IMR-90 (cell line): ENCODE results near the gene SPSB2. TPM values are rescaled to one million over a fixed set of nuclear protein-coding genes. Genes with fewer than 3 reads are reported as not detected.

Experiments
- ATAC-seq: fragments of 200-7000 bp; cut with Tn5 transposase; 2 replicates; pipeline ENCODE4 v1.9.1; 2020; ENCODE audit warnings: low read depth, mild to moderate bottlenecking, moderate library complexity
- BruUV-seq: library from RNA; stranded (reverse); fragments of 400-500 nt; replicated peaks from 2 replicates; lab custom pipeline; 2021; lab: Mats Ljungman, UMichigan
- CTCF ChIA-PET: fragments of 300-600 bp; formaldehyde crosslinking; extraction: SDS; loops from one replicate; lab custom pipeline; 2021; ENCODE audit warnings: antibody characterized with exemption; lab: Yijun Ruan, JAX
- POLR2A ChIA-PET: fragments of 300-600 bp; sonication (Branson Sonifier 250); formaldehyde crosslinking; loops from one replicate; lab custom pipeline; 2022; ENCODE audit warnings: antibody characterized with exemption; ENCODE audit not compliant: unreplicated experiment; lab: Charles Lee
- DNase-seq: peaks from one replicate; pipeline ENCODE4 v3.0.0; 2013
- H2AFZ ChIP-seq: replicated peaks from 2 replicates; pipeline ENCODE3; 2013; ENCODE audit warnings: low read length, mild to moderate bottlenecking; ENCODE audit not compliant: poor library complexity
- H2AK5ac ChIP-seq: 2 replicates; pipeline ENCODE4 v1.6.1; 2013; ENCODE audit warnings: low read depth, low read length, inconsistent platforms
- H2AK9ac ChIP-seq: replicated peaks from 2 replicates; pipeline ENCODE3; 2013; ENCODE audit warnings: mild to moderate bottlenecking, low read depth, low read length, moderate library complexity; ENCODE audit not compliant: poor library complexity
- H2BK120ac ChIP-seq: 2 replicates; pipeline ENCODE4 v1.6.1; 2013; ENCODE audit warnings: low read depth, low read length, inconsistent platforms
- H2BK15ac ChIP-seq: 3 replicates; pipeline ENCODE4 v1.6.1; 2013; ENCODE audit warnings: low read depth, low read length, inconsistent platforms
- H2BK20ac ChIP-seq: 2 replicates; pipeline ENCODE4 v1.6.1; 2013; ENCODE audit warnings: low read depth, mild to moderate bottlenecking, inconsistent platforms, low read length, moderate library complexity
- H2BK5ac ChIP-seq: 2 replicates; pipeline ENCODE4 v1.6.1; 2013; ENCODE audit warnings: mild to moderate bottlenecking, low read depth, low read length, inconsistent platforms; ENCODE audit not compliant: poor library complexity, severe bottlenecking
- H3K14ac ChIP-seq: replicated peaks from 2 replicates; pipeline ENCODE4 v1.6.1; 2013; ENCODE audit warnings: low read depth, low read length, inconsistent platforms
- H3K18ac ChIP-seq: 2 replicates; pipeline ENCODE4 v1.6.1; 2013; ENCODE audit warnings: low read depth, low read length, control low read depth
- H3K23ac ChIP-seq: 2 replicates; pipeline ENCODE4 v1.6.1; 2013; ENCODE audit warnings: low read depth, low read length, inconsistent platforms
- H3K27ac ChIP-seq: 2 replicates; pipeline ENCODE4 v1.5.1; 2013; ENCODE audit warnings: mild to moderate bottlenecking, control low read depth, low read length; ENCODE audit not compliant: insufficient read depth
- H3K27me3 ChIP-seq: 2 replicates; pipeline ENCODE4 v1.6.1; 2013; ENCODE audit warnings: low read length; ENCODE audit not compliant: control insufficient read depth, insufficient read depth
- H3K36me3 ChIP-seq: 2 replicates; pipeline ENCODE4 v1.6.1; 2013; ENCODE audit warnings: low read length, mixed read lengths; ENCODE audit not compliant: control insufficient read depth, insufficient read depth
- H3K4ac ChIP-seq: 2 replicates; pipeline ENCODE4 v1.6.1; 2013; ENCODE audit warnings: low read depth, low read length, inconsistent platforms
- H3K4me1 ChIP-seq: 2 replicates; pipeline ENCODE4 v1.6.1; 2013; ENCODE audit warnings: low read length, mixed read lengths; ENCODE audit not compliant: control insufficient read depth, insufficient read depth
- H3K4me2 ChIP-seq: 2 replicates; pipeline ENCODE4 v1.6.1; 2013; ENCODE audit warnings: low read depth, mild to moderate bottlenecking, control low read depth, low read length, moderate library complexity
- H3K4me3 ChIP-seq: 2 replicates; pipeline ENCODE4 v1.5.1; 2013; ENCODE audit warnings: low read depth, mild to moderate bottlenecking, control low read depth, low read length, moderate library complexity; ENCODE audit not compliant: insufficient read depth
- H3K56ac ChIP-seq: 2 replicates; pipeline ENCODE4 v1.6.1; 2013; ENCODE audit warnings: low read length, inconsistent platforms; ENCODE audit not compliant: insufficient read depth; ENCODE audit errors: extremely low read depth
- H3K79me1 ChIP-seq, 2 experiments: 2 replicates each; pipeline ENCODE4 v1.6.1; 2013; ENCODE audit warnings: low read length in 2 of 2, inconsistent platforms in 1 of 2, low read depth in 1 of 2
- H3K9ac ChIP-seq: 2 replicates; pipeline ENCODE4 v1.6.1; 2013; ENCODE audit warnings: low read depth, low read length, control low read depth
- H3K9me1 ChIP-seq: 2 replicates; pipeline ENCODE4 v1.6.1; 2013; ENCODE audit warnings: low read length, inconsistent platforms; ENCODE audit not compliant: insufficient read depth
- H3K9me3 ChIP-seq: 2 replicates; pipeline ENCODE4 v1.6.1; 2013; ENCODE audit warnings: low read length; ENCODE audit not compliant: control insufficient read depth, insufficient read depth
- H4K20me1 ChIP-seq: 2 replicates; pipeline ENCODE4 v1.6.1; 2013; ENCODE audit warnings: low read length, inconsistent platforms; ENCODE audit not compliant: insufficient read depth
- H4K5ac ChIP-seq: 2 replicates; pipeline ENCODE4 v1.6.1; 2013; ENCODE audit warnings: mild to moderate bottlenecking, low read depth, low read length, control low read depth
- H4K8ac ChIP-seq, 2 experiments: 2 replicates each; pipeline ENCODE4 v1.6.1; 2013; ENCODE audit warnings: low read depth in 2 of 2, low read length in 2 of 2, control low read depth in 1 of 2, inconsistent platforms in 1 of 2
- H4K91ac ChIP-seq: 2 replicates; pipeline ENCODE4 v1.6.1; 2013; ENCODE audit warnings: low read depth, low read length, inconsistent platforms; ENCODE audit not compliant: insufficient read depth
- CEBPB ChIP-seq: IDR thresholded peaks from 2 replicates; pipeline ENCODE4 v1.6.1; 2012; ENCODE audit warnings: low read depth, low read length, improper control_type of control experiment
- CHD1 ChIP-seq: IDR thresholded peaks from 2 replicates; pipeline ENCODE4 v1.6.1; 2012; ENCODE audit warnings: low read depth, low read length, improper control_type of control experiment
- MAFK ChIP-seq: IDR thresholded peaks from 2 replicates; pipeline ENCODE4 v1.6.1; 2012; ENCODE audit warnings: low read depth, low read length, improper control_type of control experiment
- MAZ ChIP-seq: IDR thresholded peaks from 2 replicates; pipeline ENCODE4 v1.6.1; 2012; ENCODE audit warnings: low read depth, mild to moderate bottlenecking, low read length, improper control_type of control experiment, moderate library complexity, borderline replicate concordance
- MXI1 ChIP-seq: IDR thresholded peaks from 2 replicates; pipeline ENCODE4 v1.6.1; 2012; ENCODE audit warnings: low read depth, mild to moderate bottlenecking, low read length, moderate library complexity, borderline replicate concordance
- NFE2L2 ChIP-seq: fragments of 150-350 bp; IDR thresholded peaks from 2 replicates; pipeline ENCODE4 v1.6.1; 2016; ENCODE audit warnings: low read depth, mild to moderate bottlenecking, low read length
- POLR2A ChIP-seq: IDR thresholded peaks from 2 replicates; pipeline ENCODE4 v1.6.1; 2012; ENCODE audit warnings: mild to moderate bottlenecking, low read depth, low read length
- RAD21 ChIP-seq: IDR thresholded peaks from 2 replicates; pipeline ENCODE4 v1.6.1; 2012; ENCODE audit warnings: low read length, improper control_type of control experiment
- RFX5 ChIP-seq: IDR thresholded peaks from 2 replicates; pipeline ENCODE4 v1.8.0; 2012; ENCODE audit warnings: low read depth, mild to moderate bottlenecking, low read length, moderate library complexity
- SMC3 ChIP-seq: fragments of 150-350 bp; IDR thresholded peaks from 2 replicates; pipeline ENCODE4 v1.6.1; 2016; ENCODE audit warnings: low read depth, mild to moderate bottlenecking, antibody characterized with exemption, low read length, moderate library complexity
- WGBS, 2 experiments: methylation state at CpG; one replicate each; pipeline versions ENCODE4 v1.1.5 to v1.1.7; 2013; ENCODE audit warnings: missing lambda C conversion rate in 2 of 2; ENCODE audit not compliant: insufficient read length in 1 of 2; ENCODE audit errors: extremely low coverage in 2 of 2; 5-methylcytosine and 5-hydroxymethylcytosine counted together
- dilution Hi-C: fragments of 300-500 bp; cut with HindIII; formaldehyde crosslinking; loops from one replicate; pipeline ENCODE4 v1.14.3; 2018; ENCODE audit warnings: low sequenced_read_pairs; ENCODE audit not compliant: unreplicated experiment
- in situ Hi-C: fragments of 300-500 bp; cut with MboI; formaldehyde crosslinking; loops from 3 replicates; pipeline ENCODE4 v1.14.3; 2019; ENCODE audit warnings: low sequenced_read_pairs, inconsistent platforms, mixed read lengths
- intact Hi-C: fragments of 100-400 bp; cut with micrococcal nuclease; formaldehyde crosslinking; loops from 2 replicates; pipeline ENCODE4 v1.10.0; 2022
- polyA plus RNA-seq, 3 experiments: library from polyadenylated mRNA; depleted of rRNA; stranded (reverse); fragments of >200 nt; gene quantifications; 2 replicates each; pipeline ENCODE4 v1.2.3, GENCODE V29; 2012; ENCODE audit warnings: low replicate concordance in 1 of 3
- total RNA-seq: library from RNA; depleted of rRNA; stranded (reverse); fragments of >200 nt; gene quantifications from 2 replicates; pipeline ENCODE4 v1.2.3, GENCODE V29; 2012
- TF ChIP-seq, protein P1 (sequence below): conservative IDR thresholded peaks from 2 replicates; pipeline ENCODE4 v1.5.1; 2012; ENCODE audit warnings: mild to moderate bottlenecking, low read depth, low read length, improper control_type of control experiment
- TF ChIP-seq, protein P2 (sequence below): fragments of 150-350 bp; IDR thresholded peaks from 2 replicates; pipeline ENCODE4 v1.6.1; 2016; ENCODE audit warnings: low read depth, mild to moderate bottlenecking, low read length, moderate library complexity, borderline replicate concordance

Gene SPSB2
- total and polyA plus RNA-seq, 2 of the 4 experiments (the other 2 are of a cell fraction): 1.3 to 4.1 TPM

DNA sequence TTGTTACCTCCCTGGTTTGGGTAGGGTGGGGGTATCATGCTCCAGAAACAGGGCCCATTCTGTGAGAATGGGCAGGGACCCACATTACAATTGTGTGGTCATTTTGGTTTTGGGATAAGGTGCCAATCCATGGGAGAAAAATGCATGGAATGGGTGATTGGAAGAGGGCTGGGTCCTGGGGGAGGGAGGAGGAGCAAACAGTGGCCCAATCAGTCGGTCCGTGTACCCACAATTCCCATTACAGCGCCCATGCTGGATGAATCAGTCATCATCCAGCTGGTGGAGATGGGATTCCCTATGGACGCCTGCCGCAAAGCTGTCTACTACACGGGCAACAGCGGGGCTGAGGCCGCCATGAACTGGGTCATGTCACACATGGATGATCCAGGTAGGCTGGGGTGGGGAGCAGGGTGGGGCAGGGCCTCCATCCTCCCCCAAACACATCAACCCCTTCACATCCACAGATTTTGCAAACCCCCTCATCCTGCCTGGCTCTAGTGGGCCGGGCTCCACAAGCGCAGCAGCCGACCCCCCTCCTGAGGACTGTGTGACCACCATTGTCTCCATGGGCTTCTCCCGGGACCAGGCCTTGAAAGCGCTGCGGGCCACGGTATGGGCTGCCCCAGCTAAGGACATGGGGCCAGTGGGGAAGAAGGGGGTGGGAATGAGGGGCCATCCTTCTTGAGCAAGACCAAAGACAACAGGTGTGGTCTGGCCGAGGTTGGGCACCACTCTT, 9.3 kb downstream of the SPSB2 start (continued):
- TF ChIP-seq MAZ: no peak

DNA sequence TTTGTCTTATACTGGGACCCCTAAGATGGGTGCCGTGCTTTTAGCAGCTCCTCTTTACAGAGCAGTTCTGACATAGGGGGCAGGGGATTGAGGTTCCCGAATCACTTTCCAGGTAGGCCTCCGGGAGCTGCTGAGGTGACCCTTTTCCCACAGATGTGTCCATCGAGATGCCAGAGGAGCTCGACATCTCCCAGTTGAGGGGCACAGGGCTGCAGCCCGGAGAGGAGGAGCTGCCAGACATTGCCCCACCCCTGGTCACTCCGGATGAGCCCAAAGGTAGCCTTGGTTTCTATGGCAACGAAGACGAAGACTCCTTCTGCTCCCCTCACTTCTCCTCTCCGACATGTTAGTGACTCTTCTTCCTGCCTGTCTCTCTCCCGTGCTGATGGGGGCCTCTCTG, 10.1 kb downstream of the SPSB2 start:
- no peak overlapping the region for H3K23ac ChIP-seq
- BruUV-seq: no TSS peak
- no peak overlapping the region for H2BK5ac ChIP-seq
- peaks cover 0 to 17% of the 10 kb centered on the region in 2 experiments; a peak in 3 of 4 replicates for H3K79me1 ChIP-seq
- H3K14ac ChIP-seq: no peak overlapping the region
- no peaks in the 10 kb centered on the region for H3K27me3 ChIP-seq
- H3K27ac ChIP-seq: no peak overlapping the region
- no peak overlapping the region for H4K5ac ChIP-seq
- dilution Hi-C loops: no loop called here
- CTCF ChIA-PET: no interaction called here
- no peak overlapping the region for H2BK120ac ChIP-seq
- peaks cover 4% of the 10 kb centered on the region for H3K4me1 ChIP-seq
- H3K4ac ChIP-seq: no peak overlapping the region
- POLR2A ChIA-PET: interaction anchor here (1.1 kb wide), 1 partner anchor 10 kb away, joined by 3 read pairs; no protein-coding TSS in a partner anchor
- peaks cover 5% of the 10 kb centered on the region for H4K20me1 ChIP-seq
- no peak overlapping the region for H3K4me3 ChIP-seq
- H4K91ac ChIP-seq: no peak overlapping the region
- no peaks in the 10 kb centered on the region for H3K9me3 ChIP-seq
- DNase-seq: no peak
- 0 out of 2 replicates have a peak, but pooled peaks cover 7% of the 10 kb centered on the region for H3K9me1 ChIP-seq
- no peak overlapping the region for H4K8ac ChIP-seq
- in situ Hi-C loops: no loop called here
- H3K36me3 ChIP-seq: peaks cover 63% of the 10 kb centered on the region
- H2AK9ac ChIP-seq: no peak overlapping the region
- intact Hi-C loops: no loop called here
- H2BK15ac ChIP-seq: no peak overlapping the region
- no peak overlapping the region for H2BK20ac ChIP-seq
- H3K9ac ChIP-seq: no peak overlapping the region
- no peak overlapping the region for H3K4me2 ChIP-seq
- ATAC-seq: no peak
- H3K56ac ChIP-seq: no peak overlapping the region
- no peak overlapping the region for H3K18ac ChIP-seq
- WGBS, 2 experiments: 95% methylated on average over 6 of the region's 11 CpGs; no CpG with 5 or more reads in 1 of the 2 experiments
- no peak overlapping the region for H2AK5ac ChIP-seq
- TF ChIP-seq MAZ (no peak), MXI1 (no peak), NFE2L2 (no peak), CHD1 (no peak), POLR2A (no peak), SMC3 (no peak), CEBPB (no peak), MAFK (no peak), RFX5 (no peak), RAD21 (no peak)
- TF ChIP-seq, protein P1, sequence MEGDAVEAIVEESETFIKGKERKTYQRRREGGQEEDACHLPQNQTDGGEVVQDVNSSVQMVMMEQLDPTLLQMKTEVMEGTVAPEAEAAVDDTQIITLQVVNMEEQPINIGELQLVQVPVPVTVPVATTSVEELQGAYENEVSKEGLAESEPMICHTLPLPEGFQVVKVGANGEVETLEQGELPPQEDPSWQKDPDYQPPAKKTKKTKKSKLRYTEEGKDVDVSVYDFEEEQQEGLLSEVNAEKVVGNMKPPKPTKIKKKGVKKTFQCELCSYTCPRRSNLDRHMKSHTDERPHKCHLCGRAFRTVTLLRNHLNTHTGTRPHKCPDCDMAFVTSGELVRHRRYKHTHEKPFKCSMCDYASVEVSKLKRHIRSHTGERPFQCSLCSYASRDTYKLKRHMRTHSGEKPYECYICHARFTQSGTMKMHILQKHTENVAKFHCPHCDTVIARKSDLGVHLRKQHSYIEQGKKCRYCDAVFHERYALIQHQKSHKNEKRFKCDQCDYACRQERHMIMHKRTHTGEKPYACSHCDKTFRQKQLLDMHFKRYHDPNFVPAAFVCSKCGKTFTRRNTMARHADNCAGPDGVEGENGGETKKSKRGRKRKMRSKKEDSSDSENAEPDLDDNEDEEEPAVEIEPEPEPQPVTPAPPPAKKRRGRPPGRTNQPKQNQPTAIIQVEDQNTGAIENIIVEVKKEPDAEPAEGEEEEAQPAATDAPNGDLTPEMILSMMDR: no peak
- TF ChIP-seq, protein P2, sequence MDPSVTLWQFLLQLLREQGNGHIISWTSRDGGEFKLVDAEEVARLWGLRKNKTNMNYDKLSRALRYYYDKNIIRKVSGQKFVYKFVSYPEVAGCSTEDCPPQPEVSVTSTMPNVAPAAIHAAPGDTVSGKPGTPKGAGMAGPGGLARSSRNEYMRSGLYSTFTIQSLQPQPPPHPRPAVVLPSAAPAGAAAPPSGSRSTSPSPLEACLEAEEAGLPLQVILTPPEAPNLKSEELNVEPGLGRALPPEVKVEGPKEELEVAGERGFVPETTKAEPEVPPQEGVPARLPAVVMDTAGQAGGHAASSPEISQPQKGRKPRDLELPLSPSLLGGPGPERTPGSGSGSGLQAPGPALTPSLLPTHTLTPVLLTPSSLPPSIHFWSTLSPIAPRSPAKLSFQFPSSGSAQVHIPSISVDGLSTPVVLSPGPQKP: no peak
- no peak overlapping the region for H2AFZ ChIP-seq
